WTC11 (cell line): ENCODE results near the gene PKP4.

Experiments used
- CTCF ChIP-seq: fragments of 200-600 bp; IDR thresholded peaks from 2 replicates; pipeline ENCODE4 v1.8.0; 2022; ENCODE audit warnings: antibody characterized with exemption
- MAX ChIP-seq: sonication (generic); formaldehyde crosslinking; IDR thresholded peaks from 2 replicates; pipeline ENCODE4 v1.8.0; 2022; ENCODE audit warnings: mild to moderate bottlenecking, missing genetic modification reagents
- NFYB ChIP-seq: sonication (generic); formaldehyde crosslinking; conservative IDR thresholded peaks from 2 replicates; pipeline ENCODE4 v1.8.0; 2022; ENCODE audit warnings: low read depth, missing genetic modification reagents
- SOX15 ChIP-seq: fragments of 250-450 bp; sonication (Bioruptor Pico); IDR thresholded peaks from 2 replicates; pipeline ENCODE4 v1.9.0; 2021; ENCODE audit warnings: mild to moderate bottlenecking
- TEAD4 ChIP-seq: sonication (generic); formaldehyde crosslinking; IDR thresholded peaks from 2 replicates; pipeline ENCODE4 v1.8.0; 2022; ENCODE audit warnings: mild to moderate bottlenecking, missing genetic modification reagents

DNA sequence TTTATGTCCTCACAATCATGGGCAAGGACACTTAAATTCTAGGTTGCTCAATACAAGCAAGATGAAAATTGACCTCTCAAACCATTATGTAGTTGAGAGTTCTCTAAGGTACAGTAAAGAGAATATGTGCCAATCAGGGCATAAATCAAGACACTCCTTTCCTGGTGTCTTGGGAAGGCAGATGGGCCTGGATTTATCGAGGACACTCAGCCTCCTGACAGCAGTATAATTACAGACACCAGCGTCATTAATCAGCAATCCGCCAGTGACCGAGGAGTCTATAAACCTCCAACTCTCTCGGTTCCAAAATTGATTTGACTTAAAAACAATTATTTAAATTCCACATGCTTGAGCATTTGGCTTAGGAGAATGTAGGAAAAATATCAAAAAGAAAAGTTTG is 262.7 kb downstream of the PKP4 start:
- TF ChIP-seq NFYB (no peak), MAX (no peak), SOX15 (CRISPR knock-in tag) (no peak), CTCF (no peak), TEAD4 (CRISPR knock-in tag) (no peak)
